ENCODE results near the gene PCID2.

PCID2 gene

GRCh38 chr13:113224486-113224885 is 16.0 kb upstream of the PCID2 start:
- no peak overlapping the region for H3K27ac ChIP-seq (ENCODE audit: low read depth, low read length, poor library complexity, severe bottlenecking)
- no peaks in the 10 kb centered on the region for H3K9me3 ChIP-seq (ENCODE audit: low read length)
- H3K9ac ChIP-seq (ENCODE audit: low read length), result no peak overlapping the region
- H3K4me3 ChIP-seq (ENCODE audit: low read depth, low read length, poor library complexity, severe bottlenecking), result no peak overlapping the region
- H3K36me3 ChIP-seq (ENCODE audit: insufficient read depth, low read length), result peaks cover 94% of the 10 kb centered on the region
- no peaks in the 10 kb centered on the region for H3K4me1 ChIP-seq (ENCODE audit: insufficient read depth, low read length, severe bottlenecking)
- H3K4me2 ChIP-seq (ENCODE audit: low read length), result no peak overlapping the region
- no peaks in the 10 kb centered on the region for H4K20me1 ChIP-seq (ENCODE audit: insufficient read depth, low read length)
- H2AFZ ChIP-seq (ENCODE audit: low read length), result no peak overlapping the region
- peaks cover 12% of the 10 kb centered on the region; the same call in 1 of the 2 replicates for H3K79me2 ChIP-seq (ENCODE audit: insufficient read depth, low read length)
- no peaks in the 10 kb centered on the region for H3K9me2 ChIP-seq (ENCODE audit: low read depth, low read length)
- H3F3A ChIP-seq (ENCODE audit: insufficient read depth, low read length), result no peaks in the 10 kb centered on the region
- no peaks in the 10 kb centered on the region for H3K27me3 ChIP-seq (ENCODE audit: insufficient read depth, low read length)
- TF ChIP-seq CTCF (IDR thresholded peaks at IDR 0.05; ENCODE audit: low read length) (no peak), EZH2 (IDR thresholded peaks at IDR 0.05; ENCODE audit: borderline replicate concordance, low read length) (no peak)

- H3F3A ChIP-seq (ENCODE audit: insufficient read depth, low read length), result no peaks in the 10 kb centered on the region
- no peaks in the 10 kb centered on the region for H3K9me2 ChIP-seq (ENCODE audit: low read depth, low read length)
- TF ChIP-seq CTCF (IDR thresholded peaks at IDR 0.05; ENCODE audit: low read length), result no peak
- TF ChIP-seq EZH2 (IDR thresholded peaks at IDR 0.05; ENCODE audit: borderline replicate concordance, low read length), result no peak
- H3K27me3 ChIP-seq (ENCODE audit: insufficient read depth, low read length), result no peaks in the 10 kb centered on the region
- H3K79me2 ChIP-seq (ENCODE audit: insufficient read depth, low read length), result peaks cover 25% of the 10 kb centered on the region
- H3K4me1 ChIP-seq (ENCODE audit: insufficient read depth, low read length, severe bottlenecking), result no peaks in the 10 kb centered on the region
- H3K9ac ChIP-seq (ENCODE audit: low read length), result no peak overlapping the region
- no peak overlapping the region for H3K4me2 ChIP-seq (ENCODE audit: low read length)
- no peaks in the 10 kb centered on the region for H3K9me3 ChIP-seq (ENCODE audit: low read length)
- H3K36me3 ChIP-seq (ENCODE audit: insufficient read depth, low read length), result peaks cover 92% of the 10 kb centered on the region
- H2AFZ ChIP-seq (ENCODE audit: low read length), result no peak overlapping the region
- no peak overlapping the region for H3K4me3 ChIP-seq (ENCODE audit: low read depth, low read length, poor library complexity, severe bottlenecking)
- no peaks in the 10 kb centered on the region for H4K20me1 ChIP-seq (ENCODE audit: insufficient read depth, low read length)
- no peak overlapping the region for H3K27ac ChIP-seq (ENCODE audit: low read depth, low read length, poor library complexity, severe bottlenecking)
Measured at GRCh38 chr13:113223070-113223469, 14.6 kb upstream of the PCID2 start.

- Histone ChIP-seq H3K4me3 (ENCODE audit: low read depth, low read length, poor library complexity, severe bottlenecking) (no peak overlapping the region), H3K4me1 (ENCODE audit: insufficient read depth, low read length, severe bottlenecking) (peaks cover 7% of the 10 kb centered on the region), H3K4me2 (ENCODE audit: low read length) (no peak overlapping the region), H3K9me2 (ENCODE audit: low read depth, low read length) (no peaks in the 10 kb centered on the region), H3K9ac (ENCODE audit: low read length) (no peak overlapping the region), H3K79me2 (ENCODE audit: insufficient read depth, low read length) (peaks cover 47% of the 10 kb centered on the region), H2AFZ (ENCODE audit: low read length) (no peak overlapping the region), H4K20me1 (ENCODE audit: insufficient read depth, low read length) (no peaks in the 10 kb centered on the region), H3K27ac (ENCODE audit: low read depth, low read length, poor library complexity, severe bottlenecking) (no peak overlapping the region), H3K9me3 (ENCODE audit: low read length) (no peaks in the 10 kb centered on the region), H3K36me3 (ENCODE audit: insufficient read depth, low read length) (peaks cover 72% of the 10 kb centered on the region), H3K27me3 (ENCODE audit: insufficient read depth, low read length) (no peaks in the 10 kb centered on the region), H3F3A (ENCODE audit: insufficient read depth, low read length) (no peaks in the 10 kb centered on the region)
- TF ChIP-seq CTCF (IDR thresholded peaks at IDR 0.05; ENCODE audit: low read length) (peak; percentile 49), EZH2 (IDR thresholded peaks at IDR 0.05; ENCODE audit: borderline replicate concordance, low read length) (no peak)
Measured at GRCh38 chr13:113220877-113221276, 12.4 kb upstream of the PCID2 start.

Data from OCI-LY1 (cell line).